ENCODE measurements around the gene SORCS2.

GRCh38 chr4:7427361-7427760 is 235.0 kb downstream of the SORCS2 start:
- no peak for TF ChIP-seq CTCF (IDR thresholded peaks at IDR 0.05)
- TF ChIP-seq POLR2A (IDR thresholded peaks at IDR 0.05) = no peak

Measured in right lobe of liver (tissue), 4 donors.